Activated CD4-positive, alpha-beta memory T cell treated with anti-CD3 and anti-CD28 coated beads, Interleukin-2, amount 10 ng/mL, durations not matched to agents 7 days and 5 days (primary cell): ENCODE measurements around the gene DBP. TPM values are rescaled to one million over a fixed set of nuclear protein-coding genes. Genes with fewer than 3 reads are reported as not detected.

Experiments
- CTCF ChIA-PET: fragments of 350-600 bp; sonication (Branson Sonifier 250); formaldehyde crosslinking; loops from one replicate; lab custom pipeline; 2021; ENCODE audit warnings: antibody characterized with exemption, inconsistent platforms; lab: Charles Lee
- POLR2A ChIA-PET: fragments of 350-600 bp; sonication (Branson Sonifier 250); formaldehyde crosslinking; loops from one replicate; lab custom pipeline; 2021; ENCODE audit warnings: antibody characterized with exemption; lab: Charles Lee
- DNase-seq: peaks from one replicate; pipeline ENCODE4 v3.0.0-alpha.2; 2020
- H3K27ac Mint-ChIP-seq: one replicate; pipeline ENCODE4 v1.8.0; 2021; ENCODE audit warnings: mild to moderate bottlenecking, mixed read lengths
- H3K27me3 Mint-ChIP-seq: one replicate; pipeline ENCODE4 v1.8.0; 2021; ENCODE audit warnings: mixed read lengths
- H3K36me3 Mint-ChIP-seq: one replicate; pipeline ENCODE4 v1.8.0; 2021; ENCODE audit warnings: low read depth, mixed read lengths
- H3K4me1 Mint-ChIP-seq: one replicate; pipeline ENCODE4 v1.8.0; 2021; ENCODE audit warnings: mixed read lengths
- H3K4me3 Mint-ChIP-seq: one replicate; pipeline ENCODE4 v1.8.0; 2021; ENCODE audit warnings: mild to moderate bottlenecking, mixed read lengths
- H3K9me3 Mint-ChIP-seq: one replicate; pipeline ENCODE4 v1.8.0; 2021; ENCODE audit warnings: mixed read lengths
- total RNA-seq, 2 experiments: library from RNA; stranded (reverse); gene quantifications; one replicate each; pipeline ENCODE4 v1.2.3, GENCODE V29; 2021

DBP gene
- total RNA-seq, 2 experiments from 2014 or later, result 18.7 to 19.1 TPM

- peaks cover 21% of the 10 kb centered on the region for H3K36me3 Mint-ChIP-seq
- peaks cover 53% of the 10 kb centered on the region for H3K4me1 Mint-ChIP-seq
- peak overlapping the region; percentile 85 for H3K27ac Mint-ChIP-seq
- H3K9me3 Mint-ChIP-seq, result no peaks in the 10 kb centered on the region
- no peak for DNase-seq
- H3K27me3 Mint-ChIP-seq, result no peaks in the 10 kb centered on the region
- CTCF ChIA-PET, result interaction anchor here (1.3 to 1.7 kb wide), 3 partner anchors 11 to 89 kb away, joined by 4 to 9 read pairs (median 5); no protein-coding TSS in a partner anchor
- POLR2A ChIA-PET, result interaction anchor here (1.0 kb wide), 1 partner anchor 21 kb away, joined by 3 read pairs; no protein-coding TSS in a partner anchor
- H3K4me3 Mint-ChIP-seq, result peak overlapping the region; percentile 74
Measured at GRCh38 chr19:48595171-48595570, 42.0 kb downstream of the DBP start.

- ChIA-PET POLR2A (interaction anchor here (0.8 kb wide), 1 partner anchor 28 kb away, joined by 3 read pairs; the partner anchor contains the start of genes RPL18 and SPHK2), CTCF (interaction anchor here (8.7 kb wide), 1 partner anchor 84 kb away, joined by 197 read pairs; no protein-coding TSS in a partner anchor)
- Mint-ChIP-seq H3K9me3 (no peaks in the 10 kb centered on the region), H3K27me3 (no peaks in the 10 kb centered on the region), H3K27ac (peak overlapping the region; percentile 42), H3K36me3 (peaks cover 25% of the 10 kb centered on the region), H3K4me1 (peaks cover 58% of the 10 kb centered on the region), H3K4me3 (no peak overlapping the region)
- DNase-seq, result no peak
Measured at GRCh38 chr19:48591021-48591420, 46.2 kb downstream of the DBP start.

- peak overlapping the region; percentile 85 for H3K27ac Mint-ChIP-seq
- H3K4me1 Mint-ChIP-seq, result peaks cover 48% of the 10 kb centered on the region
- POLR2A ChIA-PET, result interaction anchor here (0.6 to 1.0 kb wide), 6 partner anchors 20 to 83 kb away, joined by 3 to 5 read pairs (median 3); partner anchors contain the start of genes RPL18 and SPHK2
- no peaks in the 10 kb centered on the region for H3K9me3 Mint-ChIP-seq
- peak overlapping the region; percentile 77 for H3K4me3 Mint-ChIP-seq
- peak; percentile 91 for DNase-seq
- no peaks in the 10 kb centered on the region for H3K27me3 Mint-ChIP-seq
- CTCF ChIA-PET, result interaction anchor here (0.5 to 8.7 kb wide), 22 partner anchors 11 to 410 kb away, joined by 3 to 197 read pairs (median 4); partner anchors contain the start of genes RPL18, SPHK2, SULT2B1 and SYNGR4
- peaks cover 20% of the 10 kb centered on the region for H3K36me3 Mint-ChIP-seq
Measured at GRCh38 chr19:48588670-48589401, 48.3 kb downstream of the DBP start.

- H3K27me3 Mint-ChIP-seq, result no peaks in the 10 kb centered on the region
- POLR2A ChIA-PET, result interaction anchor here (1.6 kb wide), 1 partner anchor 73 kb away, joined by 4 read pairs; no protein-coding TSS in a partner anchor
- peaks cover 15% of the 10 kb centered on the region for H3K36me3 Mint-ChIP-seq
- H3K9me3 Mint-ChIP-seq, result no peaks in the 10 kb centered on the region
- no peak overlapping the region for H3K27ac Mint-ChIP-seq
- H3K4me3 Mint-ChIP-seq, result peak overlapping the region; percentile 21
- no peak for DNase-seq
- peaks cover 41% of the 10 kb centered on the region for H3K4me1 Mint-ChIP-seq
- CTCF ChIA-PET, result interaction anchor here (0.7 to 8.7 kb wide), 6 partner anchors 12 to 253 kb away, joined by 3 to 197 read pairs (median 3); no protein-coding TSS in a partner anchor
Measured at GRCh38 chr19:48587387-48587786, 49.8 kb downstream of the DBP start.

- H3K9me3 Mint-ChIP-seq, result no peaks in the 10 kb centered on the region
- no peak overlapping the region for H3K27ac Mint-ChIP-seq
- peaks cover 8% of the 10 kb centered on the region for H3K4me1 Mint-ChIP-seq
- ChIA-PET POLR2A (no interaction called here), CTCF (interaction anchor here (0.6 to 1.8 kb wide), 2 partner anchors 27 to 76 kb away, joined by 3 to 5 read pairs; no protein-coding TSS in a partner anchor)
- no peak overlapping the region for H3K4me3 Mint-ChIP-seq
- H3K36me3 Mint-ChIP-seq, result peaks cover 10% of the 10 kb centered on the region
- no peaks in the 10 kb centered on the region for H3K27me3 Mint-ChIP-seq
- no peak for DNase-seq
Measured at GRCh38 chr19:48582168-48582567, 55.0 kb downstream of the DBP start.

Other genes with a start within 250 kb of the DBP start
- gene KDELR1, start 245.8 kb downstream of the DBP start, total RNA-seq, result 10 to 100 TPM; 91.8 to 94.4 TPM
- gene GRIN2D, start 243.7 kb downstream of the DBP start, total RNA-seq, result under 1 TPM; 0.18 TPM
- 10 to 100 TPM; 25.6 to 27.1 TPM for gene GRWD1, start 191.4 kb downstream of the DBP start, total RNA-seq
- under 1 TPM; 0.73 to 0.86 TPM for gene KCNJ14, start 181.8 kb downstream of the DBP start, total RNA-seq
- gene CYTH2, start 168.0 kb downstream of the DBP start, total RNA-seq, result 10 to 100 TPM; 53.2 to 55.3 TPM
- gene LMTK3, start 125.5 kb downstream of the DBP start, total RNA-seq, result 1 to 10 TPM; 3.8 to 5.4 TPM
- gene SULT2B1, start 85.2 kb downstream of the DBP start, total RNA-seq, result not detected
- gene SPACA4, start 30.6 kb downstream of the DBP start, total RNA-seq, result not detected
- gene FAM83E, start 22.3 kb downstream of the DBP start, total RNA-seq, result 1 to 10 TPM; 1.3 to 2.6 TPM
- gene RPL18, start 18.2 kb downstream of the DBP start, total RNA-seq, result 1,000 to 10,000 TPM; 1,511 to 1,528 TPM
- 10 to 100 TPM; 27.7 to 29.5 TPM for gene SPHK2, start 17.9 kb downstream of the DBP start, total RNA-seq
- 1 to 10 TPM; 3.9 to 4.5 TPM for gene CA11, start 8.8 kb upstream of the DBP start, total RNA-seq
- 1 to 10 TPM in 1 of 2 experiments, under 1 TPM in 1; 0.68 to 1.1 TPM for gene NTN5, start 35.6 kb upstream of the DBP start, total RNA-seq
- not detected for gene FUT2, start 58.6 kb upstream of the DBP start, total RNA-seq
- 1 to 10 TPM in 1 of 2 experiments, under 1 TPM in 1; 0.88 to 1.2 TPM for gene MAMSTR, start 82.3 kb upstream of the DBP start, total RNA-seq
- under 1 TPM; 0.05 to 0.15 TPM for gene RASIP1, start 103.2 kb upstream of the DBP start, total RNA-seq
- gene IZUMO1, start 109.5 kb upstream of the DBP start, total RNA-seq, result not detected
- gene FUT1, start 115.3 kb upstream of the DBP start, total RNA-seq, result under 1 TPM; 0.28 to 0.45 TPM
- not detected for gene FGF21, start 118.1 kb upstream of the DBP start, total RNA-seq
- gene BCAT2, start 173.7 kb upstream of the DBP start, total RNA-seq, result 10 to 100 TPM; 39.8 TPM
- under 1 TPM; 0.50 to 0.63 TPM for gene HSD17B14, start 199.1 kb upstream of the DBP start, total RNA-seq
- gene PLEKHA4, start 231.2 kb upstream of the DBP start, total RNA-seq, result 1 to 10 TPM; 4.5 to 5.5 TPM
- gene PPP1R15A, start 235.0 kb upstream of the DBP start, total RNA-seq, result 10 to 100 TPM; 77.2 to 81.4 TPM